HG02840 (cell line): ENCODE results near the gene HPS1.

Source experiments
- ATAC-seq: cut with Tn5 transposase; IDR thresholded peaks from one replicate; pipeline ENCODE4 v1.9.1; 2021; ENCODE audit warnings: mild to moderate bottlenecking, moderate library complexity, moderate number of reproducible peaks; ENCODE audit not compliant: unreplicated experiment, low FRiP score

HPS1 gene

GRCh38 chr10:98446661-98447221 lies at the start of gene HPS1:
Gene HPS1 (minus strand): TSS chr10:98446935. CDS start chr10:98443240, 3,695 bp downstream.
- peak; percentile 85 for ATAC-seq

- no peak for ATAC-seq
Measured at GRCh38 chr10:98492763-98493162, 46.0 kb upstream of the HPS1 start.

- no peak for ATAC-seq
Measured at GRCh38 chr10:98489561-98490481, 43.1 kb upstream of the HPS1 start.

GRCh38 chr10:98488669-98489430 lies 42.1 kb upstream of the HPS1 start:
- no peak for ATAC-seq

GRCh38 chr10:98487649-98488048 lies 40.9 kb upstream of the HPS1 start:
- ATAC-seq: no peak

GRCh38 chr10:98486421-98486820 lies 39.7 kb upstream of the HPS1 start:
- ATAC-seq: no peak

- no peak for ATAC-seq
Measured at GRCh38 chr10:98485959-98486358, 39.2 kb upstream of the HPS1 start.

- no peak for ATAC-seq
Measured at GRCh38 chr10:98483658-98484057, 36.9 kb upstream of the HPS1 start.

GRCh38 chr10:98482096-98482495 lies 35.4 kb upstream of the HPS1 start:
- no peak for ATAC-seq

GRCh38 chr10:98481404-98481945 lies 34.7 kb upstream of the HPS1 start:
- ATAC-seq: no peak

- ATAC-seq: no peak
Measured at GRCh38 chr10:98478430-98479222, 31.9 kb upstream of the HPS1 start.

- no peak for ATAC-seq
Measured at GRCh38 chr10:98477861-98478260, 31.1 kb upstream of the HPS1 start.

GRCh38 chr10:98474628-98475027 lies 27.9 kb upstream of the HPS1 start:
- no peak for ATAC-seq

- no peak for ATAC-seq
Measured at GRCh38 chr10:98472196-98472595, 25.5 kb upstream of the HPS1 start.

- ATAC-seq: no peak
Measured at GRCh38 chr10:98470850-98471249, 24.1 kb upstream of the HPS1 start.

- ATAC-seq: no peak
Measured at GRCh38 chr10:98469001-98469931, 22.5 kb upstream of the HPS1 start.

- ATAC-seq: peak; percentile 81
Measured at GRCh38 chr10:98467506-98468318, 21.0 kb upstream of the HPS1 start.

- no peak for ATAC-seq
Measured at GRCh38 chr10:98466861-98467505, 20.2 kb upstream of the HPS1 start.
